GM21360 (cell line): Measurements from ENCODE around the gene HTR1B.

Experiments used
- ATAC-seq: cut with Tn5 transposase; IDR thresholded peaks from one replicate; pipeline ENCODE4 v1.9.1; 2021; ENCODE audit warnings: mild to moderate bottlenecking, moderate library complexity; ENCODE audit not compliant: unreplicated experiment

The HTR1B gene

GRCh38 chr6:77456531-77457248, 6.6 kb downstream of the HTR1B start:
- no peak for ATAC-seq

- no peak for ATAC-seq
These were observed 8.0 kb downstream of the HTR1B start for GRCh38 chr6:77455271-77455670.

GRCh38 chr6:77454386-77454785, 8.9 kb downstream of the HTR1B start:
- ATAC-seq, result no peak

- no peak for ATAC-seq
These were observed 11.8 kb downstream of the HTR1B start for GRCh38 chr6:77451466-77451865.

- no peak for ATAC-seq
These were observed 12.4 kb downstream of the HTR1B start for GRCh38 chr6:77450924-77451323.

- no peak for ATAC-seq
These were observed 14.7 kb downstream of the HTR1B start for GRCh38 chr6:77448546-77448945.

GRCh38 chr6:77447254-77447653, 16.0 kb downstream of the HTR1B start:
- no peak for ATAC-seq

- no peak for ATAC-seq
These were observed 17.0 kb downstream of the HTR1B start for GRCh38 chr6:77446249-77446648.

GRCh38 chr6:77445214-77445613, 18.1 kb downstream of the HTR1B start:
- ATAC-seq, result no peak

GRCh38 chr6:77440206-77440976, 22.9 kb downstream of the HTR1B start:
- ATAC-seq, result no peak

GRCh38 chr6:77433888-77434287, 29.4 kb downstream of the HTR1B start:
- no peak for ATAC-seq

- no peak for ATAC-seq
These were observed 32.8 kb downstream of the HTR1B start for GRCh38 chr6:77430504-77430903.

- ATAC-seq, result no peak
These were observed 37.6 kb downstream of the HTR1B start for GRCh38 chr6:77425671-77426070.

GRCh38 chr6:77425216-77425615, 38.1 kb downstream of the HTR1B start:
- no peak for ATAC-seq

- no peak for ATAC-seq
These were observed 38.5 kb downstream of the HTR1B start for GRCh38 chr6:77424761-77425160.

- ATAC-seq, result no peak
These were observed 46.5 kb downstream of the HTR1B start for GRCh38 chr6:77416839-77417238.

- no peak for ATAC-seq
These were observed 47.6 kb downstream of the HTR1B start for GRCh38 chr6:77415706-77416105.
